ENCODE results near the gene PLA2G15.

DNA sequence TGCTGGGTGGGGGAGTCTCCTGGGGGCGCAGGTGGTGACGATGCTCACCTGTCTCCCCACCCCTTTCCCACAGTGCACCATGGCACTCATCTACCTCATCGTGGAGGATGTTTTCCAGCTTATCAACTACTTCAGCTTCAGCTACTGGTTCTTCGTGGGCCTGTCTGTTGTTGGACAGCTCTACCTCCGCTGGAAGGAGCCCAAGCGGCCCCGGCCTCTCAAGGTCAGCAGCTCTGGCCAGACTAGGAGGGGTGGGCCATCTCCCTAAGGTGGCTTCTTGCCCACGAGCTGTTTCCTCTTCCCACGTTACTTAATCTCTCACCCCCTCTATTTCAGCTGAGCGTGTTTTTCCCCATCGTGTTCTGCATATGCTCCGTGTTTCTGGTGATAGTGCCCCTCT, 51.1 kb downstream of the PLA2G15 start:
- TF ChIP-seq, protein P1, sequence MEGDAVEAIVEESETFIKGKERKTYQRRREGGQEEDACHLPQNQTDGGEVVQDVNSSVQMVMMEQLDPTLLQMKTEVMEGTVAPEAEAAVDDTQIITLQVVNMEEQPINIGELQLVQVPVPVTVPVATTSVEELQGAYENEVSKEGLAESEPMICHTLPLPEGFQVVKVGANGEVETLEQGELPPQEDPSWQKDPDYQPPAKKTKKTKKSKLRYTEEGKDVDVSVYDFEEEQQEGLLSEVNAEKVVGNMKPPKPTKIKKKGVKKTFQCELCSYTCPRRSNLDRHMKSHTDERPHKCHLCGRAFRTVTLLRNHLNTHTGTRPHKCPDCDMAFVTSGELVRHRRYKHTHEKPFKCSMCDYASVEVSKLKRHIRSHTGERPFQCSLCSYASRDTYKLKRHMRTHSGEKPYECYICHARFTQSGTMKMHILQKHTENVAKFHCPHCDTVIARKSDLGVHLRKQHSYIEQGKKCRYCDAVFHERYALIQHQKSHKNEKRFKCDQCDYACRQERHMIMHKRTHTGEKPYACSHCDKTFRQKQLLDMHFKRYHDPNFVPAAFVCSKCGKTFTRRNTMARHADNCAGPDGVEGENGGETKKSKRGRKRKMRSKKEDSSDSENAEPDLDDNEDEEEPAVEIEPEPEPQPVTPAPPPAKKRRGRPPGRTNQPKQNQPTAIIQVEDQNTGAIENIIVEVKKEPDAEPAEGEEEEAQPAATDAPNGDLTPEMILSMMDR (IDR thresholded peaks at IDR 0.05): no peak
- TF ChIP-seq, protein P2, sequence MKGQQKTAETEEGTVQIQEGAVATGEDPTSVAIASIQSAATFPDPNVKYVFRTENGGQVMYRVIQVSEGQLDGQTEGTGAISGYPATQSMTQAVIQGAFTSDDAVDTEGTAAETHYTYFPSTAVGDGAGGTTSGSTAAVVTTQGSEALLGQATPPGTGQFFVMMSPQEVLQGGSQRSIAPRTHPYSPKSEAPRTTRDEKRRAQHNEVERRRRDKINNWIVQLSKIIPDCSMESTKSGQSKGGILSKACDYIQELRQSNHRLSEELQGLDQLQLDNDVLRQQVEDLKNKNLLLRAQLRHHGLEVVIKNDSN (CRISPR knock-in tag; IDR thresholded peaks at IDR 0.05): no peak
- TF ChIP-seq CREB1 (CRISPR knock-in tag; IDR thresholded peaks at IDR 0.05) (no peak), ZNF671 (CRISPR knock-in tag; IDR thresholded peaks at IDR 0.05) (no peak)

All from WTC11 (cell line).